Ishikawa (cell line): Measurements from ENCODE around the gene CERK.
A peak's percentile ranks its signal among the peaks of the same experiment; 100 is the strongest.

ENCODE experiments used
- CEBPB ChIP-seq: IDR thresholded peaks from 2 replicates; pipeline ENCODE4 v1.6.1; 2012
- CREB1 ChIP-seq: IDR thresholded peaks from 2 replicates; pipeline ENCODE4 v1.6.1; 2012; ENCODE audit warnings: low read depth
- EGR1 ChIP-seq: IDR thresholded peaks from 2 replicates; pipeline ENCODE4 v1.6.1; 2012
- EP300 ChIP-seq: IDR thresholded peaks from 2 replicates; pipeline ENCODE4 v1.6.1; 2012; ENCODE audit warnings: borderline replicate concordance
- FOXM1 ChIP-seq: IDR thresholded peaks from 2 replicates; pipeline ENCODE4 v1.6.1; 2012; ENCODE audit warnings: low read depth, borderline replicate concordance
- MAX ChIP-seq: IDR thresholded peaks from 2 replicates; pipeline ENCODE4 v1.6.1; 2012
- NFIC ChIP-seq: IDR thresholded peaks from 2 replicates; pipeline ENCODE4 v1.6.1; 2012
- RAD21 ChIP-seq: IDR thresholded peaks from 2 replicates; pipeline ENCODE4 v1.6.1; 2012; ENCODE audit warnings: low read depth
- REST ChIP-seq: IDR thresholded peaks from 2 replicates; pipeline ENCODE4 v1.6.1; 2012; ENCODE audit warnings: low read depth, mild to moderate bottlenecking
- TAF1 ChIP-seq: IDR thresholded peaks from 2 replicates; pipeline ENCODE4 v1.6.1; 2012; ENCODE audit warnings: low read depth, mild to moderate bottlenecking
- TCF12 ChIP-seq: IDR thresholded peaks from 2 replicates; pipeline ENCODE4 v1.6.1; 2012; ENCODE audit warnings: low read depth
- TEAD4 ChIP-seq: IDR thresholded peaks from 2 replicates; pipeline ENCODE4 v1.6.1; 2012
- USF1 ChIP-seq: IDR thresholded peaks from 2 replicates; pipeline ENCODE4 v1.6.1; 2012
- YY1 ChIP-seq: IDR thresholded peaks from 2 replicates; pipeline ENCODE4 v1.6.1; 2012; ENCODE audit warnings: low read depth
- ZBTB7A ChIP-seq: IDR thresholded peaks from 2 replicates; pipeline ENCODE4 v1.6.1; 2012; ENCODE audit warnings: low read depth

The CERK gene

GRCh38 chr22:46673662-46674236 lies 64.3 kb downstream of the CERK start:
- TF ChIP-seq TCF12 (no peak), EGR1 (peak; percentile 80)

- no peak for TF ChIP-seq EGR1
- no peak for TF ChIP-seq REST
- TF ChIP-seq NFIC = no peak
- no peak for TF ChIP-seq TCF12
- no peak for TF ChIP-seq USF1
- TF ChIP-seq MAX = no peak
- no peak for TF ChIP-seq TAF1
- no peak for TF ChIP-seq EP300
- no peak for TF ChIP-seq RAD21
- no peak for TF ChIP-seq ZBTB7A
- TF ChIP-seq CREB1 = no peak
- no peak for TF ChIP-seq FOXM1
- TF ChIP-seq CEBPB = no peak
- TF ChIP-seq YY1 = no peak
- TF ChIP-seq TEAD4 = no peak
These were observed 64.8 kb downstream of the CERK start for GRCh38 chr22:46673205-46673604.

GRCh38 chr22:46672731-46673130 lies 65.3 kb downstream of the CERK start:
- TF ChIP-seq USF1 (no peak), ZBTB7A (no peak), MAX (no peak), TCF12 (no peak), TAF1 (no peak), FOXM1 (no peak), NFIC (no peak), RAD21 (no peak)

- TF ChIP-seq USF1 = no peak
- no peak for TF ChIP-seq RAD21
- TF ChIP-seq TEAD4 = no peak
- TF ChIP-seq MAX = no peak
- TF ChIP-seq ZBTB7A = no peak
- no peak for TF ChIP-seq EGR1
- TF ChIP-seq FOXM1 = no peak
- no peak for TF ChIP-seq YY1
- TF ChIP-seq TAF1 = no peak
- no peak for TF ChIP-seq CEBPB
- TF ChIP-seq NFIC = no peak
- TF ChIP-seq CREB1 = no peak
These were observed 66.1 kb downstream of the CERK start for GRCh38 chr22:46671824-46672432.

GRCh38 chr22:46669201-46669600 lies 68.9 kb downstream of the CERK start:
- TF ChIP-seq RAD21 = no peak
- no peak for TF ChIP-seq EGR1

GRCh38 chr22:46668116-46668515 lies 69.9 kb downstream of the CERK start:
- TF ChIP-seq NFIC = no peak
- no peak for TF ChIP-seq EP300
- no peak for TF ChIP-seq EGR1
- no peak for TF ChIP-seq CEBPB
- TF ChIP-seq ZBTB7A = no peak
- no peak for TF ChIP-seq REST
- no peak for TF ChIP-seq USF1
